IPS DF 4.7 (cell line): ENCODE data around the gene RGS7.
"Not testable (repeated sequence)": the region's sequence is repeated elsewhere in the genome, so short reads cannot be mapped to it uniquely, and the experiment has no call there.

Source experiments
- DNase-seq: peaks from one replicate; pipeline ENCODE4 v3.0.0-alpha.2; 2013; ENCODE audit warnings: low spot score; ENCODE audit errors: extremely low read depth

The RGS7 gene

DNA sequence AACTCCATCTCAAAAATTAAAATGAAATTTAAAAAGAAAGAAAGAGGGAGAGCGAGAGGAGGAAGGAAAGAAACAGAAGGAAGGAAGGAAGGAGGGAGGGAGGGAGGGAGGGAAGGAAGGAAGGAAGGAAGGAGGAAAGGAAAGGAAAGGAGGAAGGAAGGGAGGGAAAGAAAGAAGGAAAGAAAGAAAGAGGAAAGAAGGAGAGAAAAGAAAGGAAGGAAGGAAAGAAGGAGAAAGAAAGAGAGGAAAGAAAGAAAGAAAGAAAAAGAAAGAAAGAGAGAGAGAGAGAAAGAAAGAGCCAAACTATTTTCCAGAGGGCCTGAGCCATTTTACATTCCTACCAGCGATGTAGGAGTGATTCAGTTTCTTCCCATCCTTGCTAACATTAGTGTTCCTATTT is 364.0 kb downstream of the RGS7 start:
- no peak for DNase-seq

- DNase-seq = no peak
Observed at GRCh38 chr1:240991230-240991629, 365.8 kb downstream of the RGS7 start.

GRCh38 chr1:240987928-240988327 is 369.1 kb downstream of the RGS7 start:
- no peak for DNase-seq

DNA sequence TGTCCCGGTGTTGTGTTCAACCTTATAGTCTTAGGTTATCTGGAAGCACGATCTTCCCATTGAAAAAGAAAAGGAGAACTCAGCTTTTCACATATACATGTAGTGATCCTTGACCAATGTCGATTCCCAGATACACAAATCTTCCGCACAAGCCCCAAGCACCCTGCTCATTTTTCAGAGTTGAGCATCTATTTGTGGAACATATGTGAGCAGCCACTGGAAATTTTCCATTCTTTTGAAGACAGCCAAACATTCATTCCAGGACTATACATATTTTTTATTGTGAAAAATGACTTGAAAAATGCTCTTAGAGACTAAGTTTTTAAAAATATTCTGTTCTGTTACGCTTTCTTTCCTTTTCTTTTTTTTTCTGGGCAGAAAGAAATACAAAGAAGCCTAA is 371.9 kb downstream of the RGS7 start:
- DNase-seq = no peak

GRCh38 chr1:240980342-240980741 is 376.7 kb downstream of the RGS7 start:
- no peak for DNase-seq

DNA sequence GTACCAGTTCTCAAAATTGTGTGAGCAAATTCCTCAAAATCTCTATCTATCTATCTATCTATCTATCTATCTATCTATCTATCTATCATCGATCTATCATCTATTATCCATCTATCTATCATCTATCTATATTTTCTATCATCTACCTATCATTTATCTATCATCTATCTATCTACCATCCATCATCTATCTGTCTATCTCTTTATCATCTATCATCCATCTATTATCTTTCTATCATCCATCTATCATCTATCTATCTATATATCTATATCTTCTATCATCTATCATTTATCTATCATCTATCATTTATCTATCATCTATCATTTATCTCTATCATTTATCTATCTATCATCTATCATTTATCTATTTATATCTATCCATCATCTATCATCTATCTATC is 380.3 kb downstream of the RGS7 start:
- no peak for DNase-seq

DNA sequence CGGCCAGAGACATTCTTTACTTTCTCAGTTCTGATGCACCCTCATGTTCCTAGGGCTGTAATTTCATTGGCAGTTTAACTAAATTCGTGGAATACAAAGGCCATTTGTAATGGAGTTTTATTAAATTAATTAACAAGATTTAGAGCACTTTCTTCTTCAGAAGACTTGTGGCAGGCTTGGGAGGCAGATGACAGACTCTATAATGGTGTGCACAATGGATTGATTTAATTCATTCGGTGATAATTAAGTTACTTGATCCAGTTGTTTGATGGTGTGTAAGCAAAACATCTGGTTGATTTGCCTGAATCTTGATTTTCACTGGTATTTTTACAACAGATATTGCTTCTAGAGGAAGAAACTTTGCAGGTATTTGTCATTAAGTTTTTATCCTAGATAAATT is 383.1 kb downstream of the RGS7 start:
- no peak for DNase-seq

DNA sequence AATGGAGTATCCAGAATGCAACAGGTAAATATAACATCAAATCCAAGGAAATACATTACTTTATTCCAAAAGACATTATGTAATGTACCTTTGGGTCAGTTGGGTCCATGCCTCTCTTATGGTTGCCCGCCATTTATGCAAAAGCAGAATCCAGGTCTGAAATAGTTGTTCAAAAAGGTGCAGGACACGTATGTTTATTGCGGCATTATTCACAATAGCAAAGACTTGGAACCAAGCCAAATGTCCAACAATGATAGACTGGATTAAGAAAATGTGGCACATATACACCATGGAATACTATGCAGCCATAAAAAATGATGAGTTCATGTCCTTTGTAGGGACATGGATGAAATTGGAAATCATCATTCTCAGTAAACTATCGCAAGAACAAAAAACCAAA is 384.9 kb downstream of the RGS7 start:
- DNase-seq = not testable (repeated sequence)

GRCh38 chr1:240970253-240970652 is 386.8 kb downstream of the RGS7 start:
- DNase-seq = no peak

DNA sequence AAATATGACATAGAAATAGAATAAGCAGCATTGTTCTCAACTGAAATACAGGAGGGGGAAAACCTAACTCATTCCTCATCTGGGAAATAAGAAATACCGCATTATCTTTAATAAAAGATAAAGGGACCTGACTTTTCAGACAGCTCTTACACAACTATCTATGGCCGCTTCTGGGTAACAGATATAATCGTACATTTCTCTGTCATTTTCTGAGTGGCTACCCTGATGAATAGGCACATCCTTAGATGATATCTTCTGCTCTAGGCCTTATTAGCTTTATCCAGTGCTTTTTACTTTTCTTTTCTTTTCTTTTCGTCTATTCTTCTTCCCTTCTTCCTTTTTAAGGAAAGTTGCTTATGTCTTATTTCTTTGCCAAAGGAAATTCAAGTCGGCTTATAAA is 388.1 kb downstream of the RGS7 start:
- DNase-seq = no peak

- DNase-seq = no peak
Observed at GRCh38 chr1:240967070-240967724, 389.8 kb downstream of the RGS7 start.

GRCh38 chr1:240965581-240966091 is 391.4 kb downstream of the RGS7 start:
- no peak for DNase-seq

- no peak for DNase-seq
Observed at GRCh38 chr1:240962086-240962485, 394.9 kb downstream of the RGS7 start.

DNA sequence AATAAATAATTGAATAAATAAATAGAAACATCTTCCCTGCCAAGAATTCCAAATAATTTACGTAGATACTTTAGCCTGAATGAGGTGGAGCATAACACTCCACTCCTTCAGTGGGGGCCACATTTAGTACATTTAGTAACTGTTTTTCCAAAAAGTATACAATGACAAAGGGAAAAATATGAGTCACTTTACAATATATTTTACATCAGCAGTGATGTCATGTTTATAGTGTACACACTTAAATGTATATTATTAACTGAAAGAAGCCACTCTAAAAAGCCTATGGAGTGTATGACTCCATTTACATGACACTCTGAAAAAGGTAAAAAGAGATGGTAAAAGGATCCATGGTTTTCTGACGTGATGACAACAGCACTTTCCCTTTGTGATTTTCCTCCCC is 400.6 kb downstream of the RGS7 start:
- DNase-seq = no peak

DNA sequence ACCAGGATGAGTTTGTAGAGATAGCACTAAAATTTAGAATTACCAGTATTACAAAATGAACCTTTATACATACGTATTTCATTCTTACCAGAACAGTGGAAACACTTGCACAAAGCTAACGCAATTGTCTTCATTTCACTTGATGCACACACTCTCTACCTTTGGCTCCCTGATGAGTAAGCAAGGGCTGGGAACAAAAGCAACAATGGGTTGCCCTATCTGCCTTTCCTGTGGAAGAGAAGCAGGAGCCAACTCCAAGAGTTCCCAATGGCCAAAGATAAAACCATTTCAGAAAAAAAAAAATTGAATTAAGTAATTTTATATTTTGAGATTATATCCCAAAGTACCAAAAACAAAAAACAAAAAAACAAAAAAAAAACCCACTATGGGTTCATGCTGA is 401.0 kb downstream of the RGS7 start:
- no peak for DNase-seq

DNA sequence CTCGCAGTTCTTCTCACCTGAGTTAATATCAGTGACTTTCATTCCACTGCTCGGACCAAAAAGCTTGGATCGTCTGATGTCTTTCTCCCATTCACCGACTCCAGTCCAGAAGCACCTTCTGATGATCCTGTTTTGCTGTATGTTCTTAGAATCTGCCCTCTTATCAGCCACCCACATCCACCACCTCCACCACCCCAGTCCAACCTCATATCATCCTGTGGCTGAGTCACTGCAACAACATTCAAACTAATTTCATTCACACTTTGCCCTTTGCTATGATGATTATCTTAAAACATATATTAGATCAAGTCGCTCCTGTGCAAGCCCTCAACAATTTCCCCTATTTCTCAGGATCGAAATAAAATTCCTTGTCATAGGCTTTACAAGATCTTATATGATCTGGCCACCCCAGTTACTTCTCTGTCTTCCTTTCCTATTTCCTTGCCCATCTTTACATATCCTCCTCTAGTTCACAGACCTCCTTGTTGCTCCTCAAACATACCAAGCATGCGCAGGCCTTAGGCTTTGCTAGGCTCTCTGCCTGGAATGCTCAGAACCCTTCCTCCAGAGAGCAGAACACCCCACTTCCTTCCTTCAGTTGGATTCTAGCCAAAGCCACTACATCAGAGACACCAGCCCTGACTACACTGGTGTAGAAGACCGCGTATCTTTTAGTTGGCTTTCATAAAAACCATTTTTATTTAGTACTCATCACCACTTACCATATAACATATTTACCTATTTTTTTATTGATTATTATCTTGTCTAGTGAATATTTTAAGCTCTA is 409.4 kb downstream of the RGS7 start:
- DNase-seq = no peak

DNA sequence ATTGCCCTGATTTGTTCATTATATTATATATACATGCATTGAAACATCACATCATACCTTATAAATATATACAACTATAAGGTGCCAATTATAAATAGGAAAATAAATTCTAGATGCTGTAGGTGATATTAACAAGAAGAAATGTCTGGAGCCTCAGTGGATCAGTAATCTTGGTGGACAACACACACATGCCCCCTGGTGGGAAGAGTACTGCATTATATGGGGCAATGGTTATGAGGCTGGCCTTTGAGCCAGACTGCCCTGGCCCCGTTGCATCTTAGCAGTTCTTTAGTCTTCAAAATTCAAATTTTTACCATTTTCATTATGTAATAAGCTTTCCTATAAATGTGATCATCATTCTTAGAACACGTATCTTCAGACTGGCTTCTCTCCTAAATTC is 410.1 kb downstream of the RGS7 start:
- no peak for DNase-seq

DNA sequence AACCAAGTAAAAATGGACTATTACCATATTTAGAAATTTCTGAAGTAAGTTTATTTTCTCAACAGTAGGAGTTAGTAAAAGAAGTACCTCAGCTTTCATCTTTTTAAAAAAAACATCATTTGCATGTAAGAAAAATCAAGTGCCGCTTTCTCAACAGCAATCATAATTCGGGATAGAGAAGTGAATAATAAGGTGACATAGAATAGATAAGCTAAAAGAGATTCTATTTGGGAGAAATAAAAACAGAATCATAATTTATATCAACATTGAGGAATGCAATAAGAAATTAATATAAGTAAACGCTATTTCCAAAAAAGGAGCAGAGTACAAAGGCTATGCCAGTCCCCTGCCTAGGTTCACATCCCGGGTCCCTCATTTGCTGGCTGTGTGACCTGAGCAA is 414.1 kb downstream of the RGS7 start:
- no peak for DNase-seq

GRCh38 chr1:240941701-240942370 is 415.2 kb downstream of the RGS7 start:
- no peak for DNase-seq

DNA sequence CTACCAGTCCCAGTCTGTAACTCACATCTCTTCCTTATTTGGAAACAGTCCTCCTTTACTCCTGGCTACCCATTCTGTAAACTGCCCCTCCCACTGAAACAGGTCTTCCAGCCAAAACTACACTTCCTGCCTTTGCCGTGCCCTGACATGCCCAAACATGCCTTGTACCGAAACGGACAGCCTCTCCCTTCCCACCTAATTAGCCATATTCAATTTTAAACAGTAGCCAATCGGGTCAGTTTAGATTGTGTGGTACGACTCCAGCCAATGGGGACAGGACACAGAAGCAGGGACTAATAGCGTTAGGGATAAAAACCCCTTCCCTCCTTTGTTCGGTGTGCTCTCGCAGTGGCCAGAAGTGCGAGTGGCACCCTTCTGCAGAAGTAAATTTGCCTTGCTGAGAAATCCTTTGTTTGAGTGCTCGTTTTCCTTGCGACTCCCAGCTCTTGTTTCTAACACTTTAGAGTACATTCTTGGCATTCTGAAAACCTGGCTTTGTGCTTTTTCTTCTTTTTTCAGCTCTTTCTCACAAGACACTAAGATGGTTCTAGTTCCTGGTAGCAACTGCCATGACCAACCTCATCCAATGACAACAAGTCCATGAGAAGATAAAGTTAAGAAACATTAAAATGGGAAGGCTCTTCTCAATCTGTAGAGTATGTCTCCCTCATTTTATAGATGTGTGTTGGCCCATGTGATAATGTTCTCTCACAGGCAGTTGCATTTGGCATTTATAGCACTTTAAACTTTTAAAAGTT is 419.9 kb downstream of the RGS7 start:
- no peak for DNase-seq

GRCh38 chr1:240935920-240936319 is 421.1 kb downstream of the RGS7 start:
- DNase-seq = no peak

DNA sequence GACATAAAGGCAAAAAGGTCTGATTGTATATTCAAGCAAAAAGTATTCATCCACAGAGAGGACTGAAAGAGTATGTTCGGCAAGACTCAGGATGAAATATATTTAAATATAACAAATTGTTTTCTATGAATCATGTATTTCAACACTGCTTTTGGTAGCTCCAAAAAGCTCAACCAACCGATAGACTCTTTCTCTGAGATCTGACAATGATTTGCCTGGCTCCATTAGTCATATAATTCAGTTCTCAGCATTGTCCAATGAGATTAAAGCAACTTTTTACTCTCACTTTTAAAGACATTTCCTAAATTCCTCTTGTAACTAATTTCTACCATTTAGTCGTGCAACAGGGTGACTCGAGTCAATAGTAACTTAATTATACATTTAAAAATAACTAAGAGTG is 426.0 kb downstream of the RGS7 start:
- no peak for DNase-seq
